ACC112 (cell line): ENCODE data around the gene BASP1.

Experiments used
- H2AFZ ChIP-seq: fragments of 200-600 bp; sonication (generic); one replicate; pipeline ENCODE4 v1.6.0; 2017; ENCODE audit warnings: antibody characterized with exemption, low read length; ENCODE audit not compliant: unreplicated experiment
- H3K27ac ChIP-seq: fragments of 200-600 bp; sonication (generic); 2 replicates; pipeline ENCODE4 v1.5.1; 2014; ENCODE audit warnings: low read depth, mild to moderate bottlenecking, antibody characterized with exemption, low read length, moderate library complexity
- H3K27me3 ChIP-seq: fragments of 200-600 bp; sonication (generic); 2 replicates; pipeline ENCODE4 v1.6.1; 2014; ENCODE audit warnings: mild to moderate bottlenecking, antibody characterized with exemption, low read length, moderate library complexity, mixed read lengths; ENCODE audit not compliant: insufficient read depth
- H3K36me3 ChIP-seq: fragments of 200-600 bp; sonication (generic); 2 replicates; pipeline ENCODE4 v1.6.1; 2016; ENCODE audit warnings: mild to moderate bottlenecking, antibody characterized with exemption, low read length, moderate library complexity, mixed read lengths; ENCODE audit not compliant: insufficient read depth
- H3K4me1 ChIP-seq: fragments of 200-600 bp; sonication (generic); one replicate; pipeline ENCODE4 v1.6.1; 2016; ENCODE audit warnings: low read length, mixed read lengths; ENCODE audit not compliant: insufficient read depth, unreplicated experiment, control insufficient read depth
- H3K4me3 ChIP-seq: fragments of 200-600 bp; sonication (generic); 2 replicates; pipeline ENCODE4 v1.5.1; 2014; ENCODE audit warnings: mild to moderate bottlenecking, low read depth, low read length
- H3K79me2 ChIP-seq: fragments of 200-600 bp; sonication (generic); one replicate; pipeline ENCODE4 v1.6.0; 2016; ENCODE audit warnings: low read length; ENCODE audit not compliant: control insufficient read depth, unreplicated experiment, insufficient read depth

BASP1 gene

DNA sequence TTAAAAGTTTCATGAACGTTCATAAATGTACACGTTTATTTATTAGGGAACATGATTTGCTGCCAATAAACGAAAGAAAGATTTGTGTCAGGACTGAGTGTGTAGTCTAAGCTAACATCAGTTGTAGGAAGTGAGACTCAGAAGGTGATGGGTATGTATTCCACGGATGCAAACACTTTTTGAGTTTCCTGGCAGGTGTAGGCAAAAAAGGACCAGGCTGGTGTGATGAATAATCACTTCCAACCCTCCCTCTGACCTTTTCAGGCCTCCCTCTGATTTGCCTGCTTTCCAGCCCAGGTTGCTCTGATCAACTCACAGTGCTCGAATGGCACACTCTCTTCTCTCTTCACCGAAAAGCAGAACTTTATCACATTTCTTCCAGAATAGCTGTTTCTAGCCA lies 51.8 kb downstream of the BASP1 start:
- Histone ChIP-seq H3K4me3 (no peak overlapping the region), H3K36me3 (peaks cover 14% of the 10 kb centered on the region), H2AFZ (no peak overlapping the region), H3K79me2 (peaks cover 92% of the 10 kb centered on the region), H3K4me1 (peaks cover 5% of the 10 kb centered on the region), H3K27ac (no peak overlapping the region), H3K27me3 (no peaks in the 10 kb centered on the region)

DNA sequence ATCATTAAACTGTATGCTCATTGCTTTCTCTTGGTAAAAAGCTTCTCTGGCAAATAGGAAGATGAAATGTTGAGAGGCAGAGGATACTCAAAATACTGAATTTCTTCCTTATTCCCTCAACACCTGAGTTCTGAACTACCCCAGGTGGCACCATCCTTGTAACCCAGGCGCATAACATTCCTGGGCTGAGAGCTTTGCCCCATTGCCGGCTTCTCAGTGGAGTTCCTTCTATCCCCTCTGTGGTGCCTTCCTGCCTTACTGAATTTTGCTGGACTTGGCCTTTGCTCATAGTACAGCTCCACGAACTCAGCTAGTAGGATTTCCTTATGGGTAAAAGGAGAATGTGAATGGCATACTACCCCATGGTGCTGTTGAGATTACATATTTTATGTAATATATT lies 54.7 kb downstream of the BASP1 start:
- peaks cover 21% of the 10 kb centered on the region for H3K36me3 ChIP-seq
- no peak overlapping the region for H3K4me3 ChIP-seq
- no peak overlapping the region for H3K27ac ChIP-seq
- no peaks in the 10 kb centered on the region for H3K4me1 ChIP-seq
- no peak overlapping the region for H2AFZ ChIP-seq
- H3K27me3 ChIP-seq = no peaks in the 10 kb centered on the region
- peaks cover 64% of the 10 kb centered on the region for H3K79me2 ChIP-seq

DNA sequence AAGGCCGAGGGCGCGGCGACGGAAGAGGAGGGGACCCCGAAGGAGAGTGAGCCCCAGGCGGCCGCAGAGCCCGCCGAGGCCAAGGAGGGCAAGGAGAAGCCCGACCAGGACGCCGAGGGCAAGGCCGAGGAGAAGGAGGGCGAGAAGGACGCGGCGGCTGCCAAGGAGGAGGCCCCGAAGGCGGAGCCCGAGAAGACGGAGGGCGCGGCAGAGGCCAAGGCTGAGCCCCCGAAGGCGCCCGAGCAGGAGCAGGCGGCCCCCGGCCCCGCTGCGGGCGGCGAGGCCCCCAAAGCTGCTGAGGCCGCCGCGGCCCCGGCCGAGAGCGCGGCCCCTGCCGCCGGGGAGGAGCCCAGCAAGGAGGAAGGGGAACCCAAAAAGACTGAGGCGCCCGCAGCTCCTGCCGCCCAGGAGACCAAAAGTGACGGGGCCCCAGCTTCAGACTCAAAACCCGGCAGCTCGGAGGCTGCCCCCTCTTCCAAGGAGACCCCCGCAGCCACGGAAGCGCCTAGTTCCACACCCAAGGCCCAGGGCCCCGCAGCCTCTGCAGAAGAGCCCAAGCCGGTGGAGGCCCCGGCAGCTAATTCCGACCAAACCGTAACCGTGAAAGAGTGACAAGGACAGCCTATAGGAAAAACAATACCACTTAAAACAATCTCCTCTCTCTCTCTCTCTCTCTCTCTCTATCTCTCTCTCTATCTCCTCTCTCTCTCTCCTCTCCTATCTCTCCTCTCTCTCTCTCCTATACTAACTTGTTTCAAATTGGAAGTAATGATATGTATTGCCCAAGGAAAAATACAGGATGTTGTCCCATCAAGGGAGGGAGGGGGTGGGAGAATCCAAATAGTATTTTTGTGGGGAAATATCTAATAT lies 58.1 kb downstream of the BASP1 start:
- Histone ChIP-seq H3K36me3 (peaks cover 37% of the 10 kb centered on the region), H3K4me3 (no peak overlapping the region), H3K4me1 (no peaks in the 10 kb centered on the region), H3K27ac (no peak overlapping the region), H2AFZ (no peak overlapping the region), H3K79me2 (peaks cover 33% of the 10 kb centered on the region), H3K27me3 (no peaks in the 10 kb centered on the region)

DNA sequence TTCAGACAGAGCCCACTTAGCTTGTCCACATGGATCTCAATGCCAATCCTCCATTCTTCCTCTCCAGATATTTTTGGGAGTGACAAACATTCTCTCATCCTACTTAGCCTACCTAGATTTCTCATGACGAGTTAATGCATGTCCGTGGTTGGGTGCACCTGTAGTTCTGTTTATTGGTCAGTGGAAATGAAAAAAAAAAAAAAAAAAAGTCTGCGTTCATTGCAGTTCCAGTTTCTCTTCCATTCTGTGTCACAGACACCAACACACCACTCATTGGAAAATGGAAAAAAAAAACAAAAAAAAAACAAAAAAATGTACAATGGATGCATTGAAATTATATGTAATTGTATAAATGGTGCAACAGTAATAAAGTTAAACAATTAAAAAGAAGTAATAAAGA lies 59.0 kb downstream of the BASP1 start:
- Histone ChIP-seq H2AFZ (no peak overlapping the region), H3K4me1 (no peaks in the 10 kb centered on the region), H3K4me3 (no peak overlapping the region), H3K79me2 (peaks cover 24% of the 10 kb centered on the region), H3K27ac (no peak overlapping the region), H3K27me3 (no peaks in the 10 kb centered on the region), H3K36me3 (peaks cover 37% of the 10 kb centered on the region)

DNA sequence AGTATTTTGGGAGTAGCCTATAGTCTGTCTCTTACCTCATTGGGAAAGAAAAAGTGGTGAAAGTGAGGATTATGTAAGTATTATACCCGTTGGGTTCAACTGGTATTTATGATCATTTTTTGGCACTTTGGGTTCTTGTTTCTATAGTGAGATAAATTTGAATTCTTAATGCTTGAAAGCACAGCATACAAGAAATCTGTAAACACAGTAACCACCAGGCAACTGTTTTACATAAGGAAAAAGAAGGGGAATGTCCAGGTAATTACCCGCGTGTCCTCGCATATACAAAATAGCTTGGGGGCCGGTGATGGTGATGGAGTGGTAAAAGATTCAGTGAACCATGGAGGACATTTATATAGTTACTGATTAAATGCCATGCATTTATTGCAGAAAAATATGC lies 60.5 kb downstream of the BASP1 start:
- no peaks in the 10 kb centered on the region for H3K27me3 ChIP-seq
- no peaks in the 10 kb centered on the region for H3K4me1 ChIP-seq
- H3K79me2 ChIP-seq = peaks cover 12% of the 10 kb centered on the region
- no peak overlapping the region for H2AFZ ChIP-seq
- no peak overlapping the region for H3K27ac ChIP-seq
- peaks cover 37% of the 10 kb centered on the region for H3K36me3 ChIP-seq
- H3K4me3 ChIP-seq = no peak overlapping the region

DNA sequence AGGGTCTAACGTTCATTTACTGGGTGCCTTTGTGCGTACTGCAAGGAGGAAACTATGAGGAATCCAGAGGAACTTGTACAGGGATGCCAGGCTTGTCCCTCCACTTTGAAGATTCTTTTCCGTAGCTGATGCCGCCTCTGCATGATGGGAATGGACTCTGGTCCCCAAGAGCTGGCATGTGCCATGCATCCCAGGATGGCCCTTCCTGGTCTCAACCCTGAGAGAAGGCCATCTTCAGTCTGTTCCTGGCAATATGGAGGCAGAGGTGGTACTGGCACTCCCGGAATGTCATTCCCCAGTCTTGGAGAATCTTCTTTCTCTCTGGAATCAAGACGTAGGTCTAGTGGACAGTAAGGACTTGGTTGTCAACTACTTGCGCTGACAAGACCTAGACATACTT lies 61.5 kb downstream of the BASP1 start:
- peaks cover 37% of the 10 kb centered on the region for H3K36me3 ChIP-seq
- H3K4me3 ChIP-seq = no peak overlapping the region
- H2AFZ ChIP-seq = no peak overlapping the region
- peaks cover 3% of the 10 kb centered on the region for H3K79me2 ChIP-seq
- H3K27ac ChIP-seq = no peak overlapping the region
- no peaks in the 10 kb centered on the region for H3K27me3 ChIP-seq
- H3K4me1 ChIP-seq = no peaks in the 10 kb centered on the region

DNA sequence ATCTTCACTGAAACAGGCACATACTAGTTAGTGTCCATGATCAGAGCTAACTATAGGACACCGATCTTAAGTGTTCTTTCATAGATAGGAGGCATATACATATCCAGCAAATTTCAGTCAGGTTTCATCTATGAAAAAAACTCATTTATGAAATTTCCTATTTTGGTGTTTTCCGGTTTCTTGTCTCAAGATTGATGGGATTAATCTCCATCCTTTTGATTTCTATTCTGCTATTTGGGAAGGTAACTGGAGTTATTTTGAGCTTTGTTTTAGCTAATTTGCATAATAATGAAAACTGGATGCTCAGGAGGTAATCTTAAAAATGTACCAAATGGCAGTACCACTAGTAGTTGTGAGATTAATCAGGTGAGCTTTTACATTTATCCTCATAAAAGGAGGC lies 62.1 kb downstream of the BASP1 start:
- H3K4me1 ChIP-seq = no peaks in the 10 kb centered on the region
- no peaks in the 10 kb centered on the region for H3K27me3 ChIP-seq
- H3K36me3 ChIP-seq = peaks cover 35% of the 10 kb centered on the region
- no peak overlapping the region for H3K27ac ChIP-seq
- no peak overlapping the region for H2AFZ ChIP-seq
- no peak overlapping the region for H3K4me3 ChIP-seq
- no peaks in the 10 kb centered on the region for H3K79me2 ChIP-seq

DNA sequence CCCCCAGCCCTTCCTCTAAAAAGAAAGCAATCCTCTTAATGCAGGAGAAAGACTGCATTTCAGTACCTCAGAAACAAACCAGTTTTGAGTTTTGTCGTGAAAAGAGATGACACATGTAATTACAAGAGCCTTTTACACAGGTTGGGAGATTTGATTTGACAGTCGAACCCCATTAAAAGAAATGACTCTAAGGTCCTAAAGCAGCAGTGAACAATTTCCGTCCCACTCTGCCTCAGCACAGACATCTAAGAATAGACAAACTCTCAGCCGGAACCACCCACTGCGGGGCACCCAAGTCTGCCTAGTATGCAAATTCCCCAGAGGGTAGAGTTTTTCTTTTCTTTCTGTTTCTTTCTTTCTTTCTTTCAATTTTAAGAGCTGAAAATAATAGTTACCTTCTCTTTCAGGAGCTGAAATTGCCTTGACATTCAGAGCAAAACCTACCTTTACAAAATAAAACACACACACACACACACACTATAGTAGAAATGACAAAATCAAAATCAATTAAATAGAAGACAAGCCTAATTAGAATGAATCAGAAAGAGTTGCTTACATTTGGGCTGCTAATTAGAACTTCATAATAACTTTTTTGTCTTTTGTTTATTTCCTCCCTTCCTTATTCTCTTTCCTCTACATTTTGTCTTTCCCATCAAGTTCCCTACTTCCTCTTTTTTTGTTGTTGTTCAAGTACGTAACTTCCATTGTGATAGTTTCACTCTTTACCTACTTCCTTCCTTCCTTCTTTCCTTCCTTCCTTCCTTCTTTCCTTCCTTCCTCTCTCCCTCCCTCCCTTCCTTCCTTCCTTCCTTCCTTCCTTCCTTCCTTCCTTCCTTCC lies 65.1 kb downstream of the BASP1 start:
- Histone ChIP-seq H2AFZ (no peak overlapping the region), H3K27me3 (no peaks in the 10 kb centered on the region), H3K4me3 (no peak overlapping the region), H3K36me3 (peaks cover 13% of the 10 kb centered on the region), H3K79me2 (no peaks in the 10 kb centered on the region), H3K27ac (no peak overlapping the region), H3K4me1 (no peaks in the 10 kb centered on the region)

DNA sequence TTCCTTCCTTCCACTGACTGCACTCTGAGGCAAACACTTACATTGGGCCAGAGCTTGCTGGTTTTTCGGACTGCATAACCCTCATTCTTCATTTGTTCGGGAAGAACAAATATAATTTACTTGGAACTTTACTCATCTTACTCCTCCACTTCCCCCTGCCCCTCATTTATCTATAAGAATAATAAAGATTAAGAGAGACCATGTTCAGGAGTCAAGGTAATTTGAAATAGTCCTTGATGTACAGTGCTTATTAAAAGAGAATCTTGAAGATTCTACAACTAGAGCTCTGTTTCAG lies 65.6 kb downstream of the BASP1 start:
- Histone ChIP-seq H3K27ac (no peak overlapping the region), H3K79me2 (no peaks in the 10 kb centered on the region), H3K36me3 (0 out of 2 replicates have a peak, but pooled peaks cover 7% of the 10 kb centered on the region), H2AFZ (no peak overlapping the region), H3K4me1 (no peaks in the 10 kb centered on the region), H3K4me3 (no peak overlapping the region), H3K27me3 (no peaks in the 10 kb centered on the region)

DNA sequence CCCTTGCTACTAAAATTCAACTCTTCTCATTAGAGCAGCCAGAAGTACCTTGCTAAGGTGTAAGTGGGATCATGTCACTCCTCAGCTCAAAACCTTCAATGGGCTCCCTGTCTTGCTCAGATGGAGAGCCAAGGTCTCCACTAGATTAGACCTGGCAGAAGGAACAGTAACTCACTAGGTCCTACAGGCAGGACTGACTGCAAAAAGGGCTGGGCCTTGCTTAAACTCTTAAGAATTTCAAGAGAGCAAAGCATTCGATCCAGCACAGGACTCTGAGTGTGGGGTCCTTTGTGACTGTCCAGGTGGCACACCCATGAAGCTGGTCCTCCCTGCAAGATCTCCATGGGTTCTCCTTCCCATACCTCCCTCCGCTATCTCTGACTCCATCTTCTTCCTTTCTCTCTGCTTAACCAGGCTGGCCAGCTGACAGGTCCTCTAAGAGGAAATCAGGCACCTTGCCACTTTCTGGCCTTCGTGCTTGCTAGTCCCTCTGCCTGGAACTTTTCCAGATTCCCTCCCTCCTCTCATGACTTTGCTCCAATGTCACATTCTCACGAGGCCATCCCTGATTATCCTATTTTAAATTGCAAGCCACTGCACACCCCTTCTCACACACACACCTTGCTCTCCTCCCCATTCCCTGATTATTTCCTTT lies 70.2 kb downstream of the BASP1 start:
- Histone ChIP-seq H3K4me1 (no peaks in the 10 kb centered on the region), H3K27ac (no peak overlapping the region), H2AFZ (no peak overlapping the region), H3K36me3 (no peaks in the 10 kb centered on the region), H3K79me2 (no peaks in the 10 kb centered on the region), H3K4me3 (no peak overlapping the region), H3K27me3 (no peaks in the 10 kb centered on the region)
